Left lung (tissue), 10 donors: ENCODE measurements around the gene ABCA7. TPM values are rescaled to one million over a fixed set of nuclear protein-coding genes. Genes with fewer than 3 reads are reported as not detected.

Source experiments
- ATAC-seq: fragments of 200-7000 bp; cut with Tn5 transposase; one replicate; pipeline ENCODE4 v1.9.1; 2020; ENCODE audit warnings: moderate library complexity
- DNase-seq, 4 donors: peaks; one replicate each; pipeline ENCODE4 v3.0.0-alpha.2; 2013 to 2020
- H3K27ac ChIP-seq, 2 donors: fragments of 200-600 bp; sonication (generic) in 1 of 2; one replicate each; pipeline versions ENCODE4 v1.5.0 to v1.8.0; 2020 to 2021
- H3K27me3 ChIP-seq, 2 donors: fragments of 200-600 bp; sonication (generic) in 1 of 2; one replicate each; pipeline versions ENCODE4 v1.5.0 to v1.8.0; 2020 to 2021
- H3K36me3 ChIP-seq, 2 donors: fragments of 200-600 bp; sonication (generic) in 1 of 2; one replicate each; pipeline versions ENCODE4 v1.5.0 to v1.8.0; 2020 to 2021
- H3K4me1 ChIP-seq, 2 donors: fragments of 200-600 bp; one replicate each; pipeline ENCODE4 v1.8.0; 2021
- H3K4me3 ChIP-seq, 2 donors: fragments of 200-600 bp; sonication (generic) in 1 of 2; one replicate each; pipeline versions ENCODE4 v1.5.0 to v1.8.0; 2020 to 2021; ENCODE audit warnings: mild to moderate bottlenecking in 1 of 2
- H3K9me3 ChIP-seq, 2 donors: fragments of 200-600 bp; sonication (generic) in 1 of 2; one replicate each; pipeline versions ENCODE4 v1.5.0 to v1.8.0; 2020 to 2021
- CTCF ChIP-seq, 2 donors: fragments of 200-600 bp; sonication (generic) in 1 of 2; IDR thresholded peaks; one replicate each; pipeline versions ENCODE4 v1.5.0 to v1.8.0; 2021; ENCODE audit warnings: antibody characterized with exemption in 2 of 2
- intact Hi-C, 2 donors: fragments of 100-400 bp; cut with DNase I; formaldehyde crosslinking; loops; one replicate each; pipeline versions ENCODE4 v1.11.2 to v1.14.2; 2022
- polyA plus RNA-seq, 6 donors: library from polyadenylated mRNA; unstranded; fragments of 120-200 nt; gene quantifications; one replicate each; pipeline ENCODE4 v1.2.1, GENCODE V29; 2013; ENCODE audit not compliant: insufficient read length in 6 of 6
- total RNA-seq, 2 donors: library from RNA; stranded (reverse); fragmentation: NEBNext Ultra II Directional; extraction: Animal tissue kit (Norgen Biotek cat#: 25700); gene quantifications; one replicate each; pipeline ENCODE4 v1.2.1, GENCODE V29; 2021
- donor health status: DM: no; HTN: yes; CAD: no.
- donor health status: DM: no; HTN: no; CAD: no.

Gene ABCA7
- total and polyA plus RNA-seq, 8 donors = 3.3 to 52.2 (median 4.9) TPM

GRCh38 chr19:1066251-1066747 is 26.4 kb downstream of the ABCA7 start:
- H3K27me3 ChIP-seq = peaks cover 10 to 38% of the 10 kb centered on the region in 2 donors
- peaks cover 6 to 70% of the 10 kb centered on the region in 2 donors for H3K4me1 ChIP-seq
- intact Hi-C loops = no loop called here
- ATAC-seq (peak; percentile 7), DNase-seq (peak in 1 of 4 donors; percentile 85)
- no peak for TF ChIP-seq CTCF (IDR thresholded peaks at IDR 0.05)
- peak overlapping the region; percentile 41 to 85 for H3K4me3 ChIP-seq
- H3K9me3 ChIP-seq = no peaks in the 10 kb centered on the region
- H3K27ac ChIP-seq = peak overlapping the region in 1 of 2 donors; percentile 92
- peaks cover 0 to 8% of the 10 kb centered on the region in 2 donors for H3K36me3 ChIP-seq

- no peak for TF ChIP-seq CTCF (IDR thresholded peaks at IDR 0.05)
- peaks cover 6 to 76% of the 10 kb centered on the region in 2 donors for H3K4me1 ChIP-seq
- DNase-seq = peak in 2 of 4 donors; percentile 70 to 93
- ATAC-seq = peak; percentile 14
- H3K27ac ChIP-seq = peak within 1 kb of the TSS; percentile 75 to 92
- no peaks in the 10 kb centered on the region for H3K9me3 ChIP-seq
- intact Hi-C loops = no loop called here
- peak within 1 kb of the TSS; percentile 41 to 85 for H3K4me3 ChIP-seq
- peaks cover 10 to 41% of the 10 kb centered on the region in 2 donors for H3K27me3 ChIP-seq
- peaks cover 0 to 13% of the 10 kb centered on the region in 2 donors for H3K36me3 ChIP-seq
Observed at GRCh38 chr19:1066748-1067340, 26.9 kb downstream of the ABCA7 start, which contains the start of gene ARHGAP45. ARHGAP45 (plus strand) TSS chr19:1067167; CDS start chr19:1067406, 239 bp downstream.

- H3K4me1 ChIP-seq = peaks cover 6 to 82% of the 10 kb centered on the region in 2 donors
- peaks cover 0 to 19% of the 10 kb centered on the region in 2 donors for H3K36me3 ChIP-seq
- ATAC-seq (no peak), DNase-seq (no peak)
- peak overlapping the region; percentile 41 to 85 for H3K4me3 ChIP-seq
- H3K9me3 ChIP-seq = no peaks in the 10 kb centered on the region
- no peak for TF ChIP-seq CTCF (IDR thresholded peaks at IDR 0.05)
- intact Hi-C loops = no loop called here
- peaks cover 10 to 41% of the 10 kb centered on the region in 2 donors for H3K27me3 ChIP-seq
- peak overlapping the region; percentile 75 to 92 for H3K27ac ChIP-seq
Observed at GRCh38 chr19:1067341-1067957, 27.5 kb downstream of the ABCA7 start.

- H3K27me3 ChIP-seq = peaks cover 10 to 41% of the 10 kb centered on the region in 2 donors
- ATAC-seq = no peak
Observed at GRCh38 chr19:1068009-1069001, 28.4 kb downstream of the ABCA7 start.

More at GRCh38 chr19:1068009-1069001, 28.4 kb downstream of the ABCA7 start:
- peaks cover 6 to 89% of the 10 kb centered on the region in 2 donors for H3K4me1 ChIP-seq
- peak in 2 of 4 donors; percentile 68 to 92 for DNase-seq
- H3K36me3 ChIP-seq = peaks cover 0 to 27% of the 10 kb centered on the region in 2 donors
- no peak for TF ChIP-seq CTCF (IDR thresholded peaks at IDR 0.05)
- intact Hi-C loops = no loop called here
- peak overlapping the region; percentile 75 to 92 for H3K27ac ChIP-seq
- H3K9me3 ChIP-seq = no peaks in the 10 kb centered on the region
- H3K4me3 ChIP-seq = peak overlapping the region; percentile 41 to 85
